Spinal cord (tissue), 10 donors: Measurements from ENCODE around the gene CNOT11. TPM values are rescaled to one million over a fixed set of nuclear protein-coding genes. Genes with fewer than 3 reads are reported as not detected.
"Not testable (repeated sequence)": the region's sequence is repeated elsewhere in the genome, so short reads cannot be mapped to it uniquely, and the experiment has no call there.

ENCODE experiments used
- DNase-seq, 6 donors: peaks; one replicate each; pipeline versions ENCODE4 v3.0.0 to v3.0.0-alpha.2; 2013 to 2015; ENCODE audit warnings: low spot score in 6 of 6, low read depth in 4 of 6
- H3K27ac ChIP-seq: one replicate; pipeline ENCODE4 v1.5.1; 2013; ENCODE audit warnings: low read depth, low read length, control low read depth
- H3K27me3 ChIP-seq: one replicate; pipeline ENCODE4 v1.6.1; 2013; ENCODE audit warnings: low read length; ENCODE audit not compliant: control insufficient read depth, insufficient read depth
- H3K36me3 ChIP-seq: one replicate; pipeline ENCODE4 v1.6.1; 2013; ENCODE audit warnings: low read length; ENCODE audit not compliant: control insufficient read depth, insufficient read depth
- H3K4me1 ChIP-seq: one replicate; pipeline ENCODE4 v1.6.1; 2013; ENCODE audit warnings: low read length; ENCODE audit not compliant: control insufficient read depth, insufficient read depth
- H3K4me3 ChIP-seq: one replicate; pipeline ENCODE4 v1.5.1; 2013; ENCODE audit warnings: low read depth, low read length, control low read depth
- H3K9me3 ChIP-seq: one replicate; pipeline ENCODE4 v1.6.1; 2013; ENCODE audit warnings: low read length; ENCODE audit not compliant: control insufficient read depth, insufficient read depth
- WGBS: methylation state at CpG from one replicate; pipeline ENCODE4 v1.1.5; 2013; ENCODE audit warnings: missing lambda C conversion rate; ENCODE audit not compliant: insufficient coverage; 5-methylcytosine and 5-hydroxymethylcytosine counted together
- polyA plus RNA-seq, 2 donors: library from polyadenylated mRNA; unstranded; fragments of 120-200 nt; gene quantifications; one replicate each; pipeline ENCODE4 v1.2.1, GENCODE V29; 2013; ENCODE audit not compliant: insufficient read length in 2 of 2
- small RNA-seq: library from RNA; depleted of rRNA; stranded (forward); fragments of <200 nt; gene quantifications from one replicate; pipeline ENCODE3, GENCODE V24; 2014; ENCODE audit warnings: low replicate concordance
- total RNA-seq, 2 donors: library from RNA; depleted of rRNA in 1 of 2; stranded (reverse); fragments of 120-200 nt in 1 of 2; fragments of >200 nt in 1 of 2; gene quantifications; one replicate each; pipeline versions ENCODE4 v1.2.3 to v1.2.4, GENCODE V29; 2013 to 2014
- donor health status: healthy.

CNOT11 gene
- total and polyA plus RNA-seq, 4 donors, result 18.6 to 42.5 (median 33.1) TPM

DNA sequence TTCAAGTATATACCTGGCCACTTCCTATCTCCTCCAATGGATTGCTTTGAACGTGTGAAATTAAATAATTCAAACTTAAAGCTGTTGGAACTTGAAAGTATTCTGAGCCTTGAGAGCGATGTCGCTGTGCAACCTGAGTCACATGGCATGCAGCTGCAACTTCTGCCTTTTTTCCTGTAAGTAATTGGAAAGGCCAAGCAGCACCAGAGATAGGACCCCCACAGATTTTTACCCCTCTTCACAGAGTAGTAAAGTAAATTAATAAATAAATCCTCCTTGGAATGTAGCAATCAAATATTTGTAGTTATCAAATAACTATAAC, 59.0 kb downstream of the CNOT11 start:
- DNase-seq, result no peak
- no peaks in the 10 kb centered on the region for H3K36me3 ChIP-seq
- H3K4me1 ChIP-seq, result peaks cover 16% of the 10 kb centered on the region
- 90% methylated on average over 2 of the region's 3 CpGs for WGBS
- H3K4me3 ChIP-seq, result no peak overlapping the region
- no peak overlapping the region for H3K27ac ChIP-seq
- H3K9me3 ChIP-seq, result no peaks in the 10 kb centered on the region
- H3K27me3 ChIP-seq, result no peaks in the 10 kb centered on the region

- not testable (repeated sequence) for H3K27ac ChIP-seq, H3K27me3 ChIP-seq, DNase-seq, H3K4me1 ChIP-seq, H3K36me3 ChIP-seq, H3K4me3 ChIP-seq, H3K9me3 ChIP-seq
- 70% methylated on average over 2 of the region's 6 CpGs for WGBS
Observed at GRCh38 chr2:101316568-101316967, 63.9 kb downstream of the CNOT11 start.

Small RNA genes lying within 50 kb of the gene (small RNA-seq; reads per million reads assigned to genes)
- gene MIR5696 (0.12 reads per million), gene SNORD89 (116 reads per million, percentile 98 among the genes with 10 or more reads in this experiment)

Other genes starting within 250 kb of the CNOT11 start
- gene TBC1D8, start 101.5 kb upstream of the CNOT11 start, total RNA-seq, result 10 to 100 TPM; 16.7 to 21.3 TPM
- gene TBC1D8, start 101.5 kb upstream of the CNOT11 start, polyA plus RNA-seq, result 10 to 100 TPM; 17.7 to 18.3 TPM
- 10 to 100 TPM; 37.7 to 55.8 TPM for gene RNF149, start 55.8 kb downstream of the CNOT11 start, total RNA-seq
- 10 to 100 TPM; 31.8 to 41.8 TPM for gene RNF149, start 55.8 kb downstream of the CNOT11 start, polyA plus RNA-seq
- 10 to 100 TPM in 1 of 2 donors, 1 to 10 TPM in 1; 8.1 to 48.5 TPM for gene CREG2, start 134.6 kb downstream of the CNOT11 start, total RNA-seq
- 10 to 100 TPM; 24.7 to 34.4 TPM for gene CREG2, start 134.6 kb downstream of the CNOT11 start, polyA plus RNA-seq
- 1 to 10 TPM in 1 of 2 donors, under 1 TPM in 1; 0.66 to 1.1 TPM for gene RFX8, start 222.2 kb downstream of the CNOT11 start, total RNA-seq
- gene RFX8, start 222.2 kb downstream of the CNOT11 start, polyA plus RNA-seq, result 1 to 10 TPM; 1.1 to 1.4 TPM